NCI-H1092 treated with DMSO at 0.1 percent for 48 hours (cell line): ENCODE measurements around the gene SNX30.
A peak's percentile ranks its signal among the peaks of the same experiment; 100 is the strongest.

Experiments
- DNase-seq: peaks from one replicate; lab custom pipeline; 2025; lab: John Stamatoyannopoulos, UW

The SNX30 gene

DNA sequence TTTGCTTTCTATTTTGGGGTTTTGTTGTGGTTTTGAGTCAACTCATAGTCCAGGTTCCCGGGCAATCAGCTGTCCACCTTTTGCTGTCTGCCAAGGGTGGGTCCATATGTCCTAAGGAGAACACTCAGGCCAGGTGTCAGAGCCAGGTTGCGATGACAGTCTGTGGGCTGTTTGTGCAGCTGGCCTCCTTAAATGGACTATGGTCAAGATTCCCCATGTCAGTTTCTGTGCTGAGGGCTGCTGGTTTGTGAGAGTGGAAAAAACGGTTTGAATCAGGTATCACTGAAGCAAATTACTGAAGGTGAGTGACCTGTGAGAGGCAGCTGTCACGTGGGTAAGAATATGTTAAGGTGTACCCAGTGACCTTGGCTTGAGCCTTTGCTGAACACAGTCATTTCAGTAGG is 33.0 kb downstream of the SNX30 start:
- DNase-seq: peak; percentile 22

DNA sequence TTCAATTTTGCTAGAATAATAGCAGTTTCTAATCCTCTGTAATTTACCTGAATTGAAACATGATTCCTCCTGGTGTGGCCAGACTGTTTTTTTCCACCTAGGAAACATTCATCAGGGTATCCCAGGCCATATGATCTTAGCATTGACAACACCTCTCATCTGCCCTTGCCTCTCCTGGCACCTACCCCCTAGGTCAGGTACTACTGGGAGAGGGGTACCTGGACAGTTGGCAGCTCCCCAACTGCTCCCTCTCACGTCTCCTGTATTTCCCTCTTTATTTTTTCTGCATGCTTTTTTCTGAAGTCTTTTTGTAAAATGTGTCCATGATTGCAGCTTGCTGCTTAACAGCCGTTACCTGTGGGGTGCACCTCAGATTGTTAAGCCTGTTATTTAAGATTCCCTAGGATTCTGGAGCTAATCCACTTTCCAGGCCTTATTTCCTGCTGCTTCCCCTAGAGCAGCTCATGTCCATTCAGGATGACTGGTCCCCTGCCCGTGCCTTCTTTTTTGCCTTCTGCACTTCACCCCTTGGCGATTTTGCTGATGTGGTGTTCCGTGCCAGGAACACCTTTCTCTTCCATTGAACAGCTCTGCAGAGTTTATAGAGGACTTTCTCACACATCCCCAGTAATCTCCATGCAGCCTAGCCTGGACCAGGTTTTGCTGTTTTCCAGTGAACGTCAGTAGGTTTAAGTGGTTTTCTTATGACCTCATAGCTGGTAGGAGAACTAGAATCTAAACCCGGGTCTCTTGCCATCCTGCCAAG is 33.6 kb downstream of the SNX30 start:
- peak; percentile 26 for DNase-seq

DNA sequence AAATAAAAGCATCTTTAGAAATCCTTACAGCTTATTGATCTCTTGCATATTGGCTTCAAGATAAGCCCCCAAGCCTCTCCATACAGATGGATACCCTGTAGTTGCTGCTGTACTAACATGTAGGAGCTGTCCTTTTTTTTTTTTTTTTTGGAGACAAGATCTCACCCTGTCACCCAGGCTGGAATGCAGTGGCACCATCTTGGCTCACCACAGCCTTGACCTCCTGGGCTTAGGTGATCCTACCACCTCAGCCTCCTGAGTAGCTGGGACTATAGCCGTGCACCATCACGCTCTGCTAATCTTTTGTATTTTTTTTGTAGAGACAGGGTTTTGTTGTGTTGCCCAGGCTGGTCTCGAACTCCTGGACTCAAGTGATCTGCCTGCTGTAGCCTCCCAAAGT is 35.4 kb downstream of the SNX30 start:
- DNase-seq: no peak

DNA sequence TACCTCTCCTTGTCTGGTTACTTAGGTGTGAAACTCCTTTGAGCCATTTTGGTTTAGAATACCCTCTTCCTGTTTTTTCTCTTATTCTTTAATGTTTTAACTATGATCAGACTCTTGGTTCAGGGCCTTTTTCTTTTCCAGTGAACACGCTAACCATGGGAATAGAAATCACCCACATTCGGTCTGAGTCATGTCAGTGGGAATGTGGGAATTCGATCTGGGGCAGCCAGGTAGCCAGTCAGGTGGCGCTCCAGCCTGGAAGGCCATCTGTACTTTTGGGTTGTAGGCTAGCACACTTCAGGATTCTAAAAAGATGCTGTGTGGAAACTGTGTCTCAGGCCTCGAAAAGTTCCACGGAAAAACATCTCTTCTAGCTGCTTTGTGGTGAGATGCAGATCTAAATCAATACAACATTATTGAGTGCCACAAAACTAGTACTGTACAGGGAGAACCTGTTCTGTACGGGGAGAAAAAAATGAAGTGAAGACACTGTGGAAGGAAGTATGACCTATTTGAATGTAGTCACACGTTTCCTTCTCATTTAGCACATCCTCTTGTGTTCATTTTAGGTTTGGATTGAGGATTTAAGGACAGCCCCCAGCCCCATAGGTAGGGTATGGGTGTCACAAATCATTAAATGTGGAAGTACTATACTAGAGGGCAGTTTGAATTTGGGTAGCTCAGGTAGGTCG is 36.4 kb downstream of the SNX30 start:
- no peak for DNase-seq

DNA sequence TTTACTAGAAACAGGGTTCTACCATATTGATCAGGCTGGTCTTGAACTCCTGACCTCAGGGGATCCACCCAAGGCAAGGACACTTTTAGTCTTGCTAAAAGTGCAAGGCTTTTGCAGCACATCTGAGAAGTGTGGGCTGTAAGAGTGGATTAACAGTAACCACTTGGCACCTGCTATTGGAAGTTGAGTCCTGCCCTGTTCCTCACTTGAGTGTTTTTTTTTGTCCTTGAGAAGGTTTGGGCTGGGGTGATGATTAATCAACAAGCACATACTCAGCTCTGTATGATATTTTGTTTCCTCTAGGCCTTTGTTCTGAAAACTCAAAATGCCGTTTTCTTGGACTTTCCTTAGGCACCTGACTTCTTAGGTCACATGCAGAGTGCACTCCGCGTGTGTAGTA is 37.4 kb downstream of the SNX30 start:
- no peak for DNase-seq

DNA sequence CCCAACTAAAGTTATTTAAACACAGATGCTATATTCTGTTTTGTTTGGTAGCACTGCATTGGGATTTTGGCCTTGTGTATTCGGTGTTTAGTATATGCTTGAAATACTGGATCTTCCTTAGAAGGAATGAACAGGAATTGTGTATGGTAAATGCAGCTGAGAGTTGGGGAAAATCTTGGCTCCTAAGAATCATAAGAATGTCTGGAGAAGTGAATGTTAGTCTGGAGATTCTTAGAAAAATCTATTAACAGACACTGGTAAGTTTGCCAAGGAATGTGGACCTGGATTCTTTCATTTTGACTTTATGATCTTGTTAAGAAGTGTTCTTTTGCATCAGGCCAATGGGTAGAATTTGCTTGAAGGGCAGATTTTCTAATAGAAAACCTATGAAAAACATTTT is 38.9 kb downstream of the SNX30 start:
- no peak for DNase-seq

DNA sequence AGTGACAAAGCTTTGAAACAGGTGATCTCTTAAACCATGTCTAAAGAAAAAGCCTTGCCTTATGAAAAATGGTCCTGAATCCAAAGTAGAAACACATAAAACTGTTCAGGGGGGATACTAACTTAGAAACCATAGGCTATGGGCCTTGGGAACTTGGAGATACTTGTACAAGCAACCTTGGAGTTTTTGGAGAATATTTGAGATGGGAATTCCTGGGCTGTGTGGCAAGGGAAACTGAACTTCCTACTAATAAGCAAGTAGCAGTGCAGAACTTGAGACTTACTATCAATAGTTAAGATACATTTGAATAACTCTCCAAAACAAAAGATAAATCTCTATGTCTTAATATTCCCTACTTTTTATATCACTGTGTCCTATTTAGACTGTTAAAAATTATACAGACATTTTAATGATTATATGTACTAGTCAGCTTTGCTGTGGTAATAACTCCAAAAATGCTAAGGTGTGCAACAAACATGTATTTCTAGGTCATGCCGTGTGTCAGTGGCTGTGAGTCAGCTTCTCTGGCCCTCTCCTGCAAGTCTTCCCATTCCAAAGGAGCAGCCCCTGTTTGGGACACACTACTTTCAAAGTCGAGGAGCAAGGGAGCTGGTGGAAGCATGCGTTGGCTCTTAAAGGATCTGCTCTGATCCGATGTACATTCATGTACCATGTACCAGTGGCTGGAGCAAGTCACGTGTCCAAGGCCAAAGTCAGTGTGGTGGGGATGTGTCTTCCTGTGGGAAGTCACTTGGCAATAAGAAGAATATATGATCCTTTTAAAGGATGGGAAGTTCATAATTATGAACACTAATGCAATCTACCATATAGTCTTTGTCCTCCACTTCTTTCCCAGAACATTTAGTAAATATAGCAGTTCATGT is 39.6 kb downstream of the SNX30 start:
- no peak for DNase-seq

DNA sequence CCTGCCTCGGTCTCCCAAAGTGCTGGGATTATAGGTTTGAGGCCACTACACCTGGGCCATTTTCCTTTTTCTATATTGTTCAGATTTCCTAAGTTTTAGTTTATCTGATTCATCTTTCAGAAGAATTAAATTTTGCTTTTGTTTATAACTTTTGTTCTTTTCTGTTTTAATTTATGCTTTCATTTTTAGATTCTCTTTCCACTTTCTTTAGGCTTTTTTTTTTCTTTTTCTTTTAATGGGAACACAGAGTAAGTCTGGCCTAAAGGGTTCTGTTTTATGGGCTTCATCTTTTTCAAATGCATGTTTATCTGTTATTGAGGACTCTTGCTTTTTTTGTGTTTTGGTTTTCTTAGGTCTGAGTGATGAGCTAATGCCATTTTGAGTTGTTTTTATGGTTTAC is 42.1 kb downstream of the SNX30 start:
- DNase-seq: no peak

DNA sequence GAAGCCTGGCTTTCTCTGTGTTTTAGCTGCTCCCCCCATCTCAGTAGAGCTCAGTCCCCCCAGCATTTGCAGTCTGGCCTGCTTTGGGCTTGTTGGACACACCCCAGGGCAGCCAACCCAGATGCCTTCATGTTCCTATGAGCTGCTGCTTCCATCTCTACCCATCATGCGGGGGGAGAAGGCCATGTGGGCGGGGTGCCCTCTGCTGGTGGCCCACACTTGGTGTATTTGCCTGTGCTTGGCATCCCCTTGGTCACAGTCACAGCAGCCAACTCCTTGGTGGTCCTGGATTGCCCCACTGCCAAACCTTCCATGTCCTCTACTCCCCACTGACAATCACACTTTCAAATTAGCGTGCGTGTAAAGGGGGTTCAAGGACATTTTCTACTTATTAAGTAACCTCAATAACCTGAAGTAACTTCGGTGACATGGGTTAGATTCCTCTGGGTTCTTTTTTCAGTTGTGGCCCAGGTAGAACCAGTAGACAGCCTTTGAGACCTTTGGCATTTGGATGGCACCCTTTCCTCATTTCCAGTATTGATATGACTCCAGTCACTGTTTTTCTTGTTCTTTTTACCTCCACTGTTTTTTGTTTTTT is 42.8 kb downstream of the SNX30 start:
- DNase-seq: peak; percentile 37

DNA sequence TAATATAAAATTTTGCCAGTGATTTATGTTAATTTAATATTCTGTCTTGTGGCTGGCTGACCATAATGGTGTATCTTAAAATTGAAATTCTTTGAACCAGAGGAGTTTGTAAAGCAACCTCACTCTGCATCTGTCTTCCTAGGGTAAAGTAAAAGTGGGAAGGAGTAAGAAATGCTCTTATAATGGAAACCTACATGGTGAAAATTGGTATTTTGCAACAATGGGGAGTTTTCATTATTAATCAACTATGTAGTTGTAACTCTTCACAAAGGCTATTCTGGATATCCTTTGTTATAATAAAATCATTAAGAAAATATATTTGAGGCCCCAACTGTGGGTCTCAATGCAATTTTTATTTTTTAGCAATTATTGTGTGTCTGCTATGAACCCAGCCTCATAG is 44.2 kb downstream of the SNX30 start:
- DNase-seq: no peak

DNA sequence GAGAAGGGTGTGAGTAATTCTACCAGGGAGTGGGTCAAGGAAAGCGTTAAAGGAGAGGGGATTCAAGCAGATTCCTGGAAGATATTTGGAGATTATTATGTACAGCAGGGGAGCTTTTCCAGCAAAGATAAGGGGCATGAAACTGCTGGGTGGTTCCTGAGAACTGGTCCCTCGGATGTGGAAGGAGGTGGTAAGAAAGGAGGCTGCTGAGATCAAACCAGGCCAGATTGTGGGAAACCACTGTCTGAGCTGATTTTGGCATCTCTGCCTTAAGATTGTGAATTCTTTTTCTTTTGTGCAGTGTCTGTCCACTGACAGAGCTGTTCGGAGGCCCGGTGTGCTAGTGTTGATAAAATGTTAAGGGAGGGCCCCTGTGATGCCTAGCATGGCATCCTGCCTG is 45.4 kb downstream of the SNX30 start:
- DNase-seq: no peak

DNA sequence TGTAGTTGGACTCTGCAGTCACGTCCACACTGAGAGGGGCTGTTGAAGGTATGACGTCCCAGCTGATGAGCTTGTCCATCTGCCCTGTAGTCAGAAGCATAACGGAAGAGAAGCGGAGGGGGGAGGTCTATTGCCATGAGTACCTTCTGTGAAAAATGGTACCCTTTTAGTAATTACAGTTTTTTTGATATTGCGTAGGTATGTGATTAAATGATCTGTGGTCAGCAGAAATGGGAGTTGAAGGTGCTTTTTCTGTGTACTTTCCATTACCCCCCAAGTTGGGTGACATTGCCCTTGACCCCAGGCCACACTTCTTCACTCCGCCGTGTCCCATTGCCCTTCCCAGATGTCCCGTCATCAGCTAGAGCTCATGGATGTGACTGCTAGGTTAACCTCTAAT is 45.9 kb downstream of the SNX30 start:
- no peak for DNase-seq

DNA sequence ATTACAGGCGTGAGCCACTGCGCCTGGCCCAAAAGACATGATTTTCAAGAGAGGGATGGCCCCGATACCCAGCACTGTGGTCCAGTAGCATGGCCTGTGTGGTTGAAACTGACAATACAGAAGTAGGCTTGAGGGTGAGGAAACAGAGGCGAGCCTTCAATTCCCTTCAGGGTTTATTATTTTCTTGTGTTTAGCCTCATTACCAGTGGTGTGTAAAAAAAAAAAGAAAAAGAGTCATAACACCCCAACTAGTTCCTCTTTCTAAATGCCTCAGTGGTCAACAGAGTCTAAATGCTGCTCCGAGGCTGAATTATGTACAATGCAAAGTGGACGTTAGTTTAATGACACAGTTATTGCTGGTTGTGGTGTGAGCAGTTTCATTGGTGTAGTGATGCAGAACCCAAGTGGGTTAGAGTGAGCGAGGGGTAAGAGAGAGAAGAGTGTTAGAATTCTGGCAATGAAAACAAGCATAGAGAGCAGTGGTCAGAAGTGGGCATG is 58.8 kb downstream of the SNX30 start:
- no peak for DNase-seq

DNA sequence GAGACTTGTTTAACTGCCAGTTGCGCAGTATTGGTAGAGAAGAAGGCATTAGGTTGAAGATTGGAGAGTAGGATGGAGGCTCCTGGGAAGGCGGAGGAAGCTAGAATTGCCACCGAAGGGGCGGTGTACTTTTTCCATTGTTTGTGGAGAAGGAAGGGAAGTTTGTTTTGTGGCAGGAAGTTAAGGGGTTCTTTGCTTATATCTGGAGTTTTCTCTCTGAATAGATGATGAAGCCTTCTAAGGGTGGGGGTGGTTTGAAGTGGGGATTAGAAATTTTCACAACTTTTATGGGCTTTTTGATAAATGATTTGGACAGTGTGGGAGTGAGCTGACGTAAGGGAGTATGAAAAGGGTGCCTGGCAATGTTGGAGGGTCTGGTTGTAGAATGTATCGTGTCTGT is 59.3 kb downstream of the SNX30 start:
- no peak for DNase-seq

DNA sequence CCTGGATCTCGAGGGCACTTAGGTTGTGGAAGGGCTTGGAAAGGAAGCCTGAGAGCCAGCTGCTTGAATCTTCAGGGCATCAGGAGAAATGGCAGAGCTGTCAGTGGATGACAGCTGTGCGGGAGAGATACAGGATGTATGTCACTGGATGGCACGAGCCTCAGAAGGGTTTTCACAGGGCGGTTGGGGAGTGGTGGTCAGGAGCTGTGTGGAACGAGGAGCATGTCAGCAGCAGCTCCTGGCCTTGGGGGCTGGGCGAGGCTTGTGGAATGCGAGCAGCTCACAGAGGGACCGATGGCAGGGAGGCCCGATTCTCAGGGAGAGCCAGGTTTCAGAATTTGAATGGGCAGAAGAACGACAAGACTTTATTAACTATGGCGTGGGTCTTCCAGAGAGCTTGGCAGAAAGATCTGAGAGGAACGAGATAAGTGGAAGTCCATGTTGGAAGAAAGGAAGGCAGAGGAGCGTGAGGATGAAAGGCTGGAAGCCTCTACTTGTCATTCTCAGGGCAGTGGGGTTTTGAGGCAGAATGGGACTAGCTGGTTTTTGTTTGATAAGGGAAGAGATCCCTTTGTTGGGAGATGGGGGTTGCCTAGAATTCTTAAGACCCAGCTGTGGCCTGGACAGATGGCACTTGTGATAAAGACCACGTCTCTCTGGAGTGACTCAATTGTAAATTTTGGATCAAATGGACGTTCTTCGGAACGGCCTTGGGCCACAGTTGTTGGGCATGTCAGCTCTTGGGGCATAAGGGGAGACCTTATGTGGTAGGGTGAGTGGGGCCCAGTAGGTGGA is 60.3 kb downstream of the SNX30 start:
- DNase-seq: no peak

DNA sequence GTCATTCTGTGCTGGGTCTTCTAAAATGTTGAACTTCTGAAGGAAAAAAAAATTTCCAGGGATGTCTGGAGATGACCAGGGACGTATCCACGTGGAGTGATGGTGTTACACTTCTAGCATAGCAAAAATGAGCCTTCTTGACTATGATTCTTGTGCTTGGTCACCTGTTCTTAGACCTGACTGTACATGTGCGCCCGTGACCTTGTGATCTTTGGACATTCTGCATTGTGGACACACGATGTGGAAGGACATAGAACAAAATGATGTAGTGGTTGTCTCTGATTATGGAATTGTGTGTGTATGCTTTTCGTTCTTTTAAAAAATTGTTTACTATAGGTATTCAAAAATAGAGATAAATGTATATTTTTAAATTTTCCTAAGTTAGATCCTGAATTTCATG is 61.0 kb downstream of the SNX30 start:
- no peak for DNase-seq

DNA sequence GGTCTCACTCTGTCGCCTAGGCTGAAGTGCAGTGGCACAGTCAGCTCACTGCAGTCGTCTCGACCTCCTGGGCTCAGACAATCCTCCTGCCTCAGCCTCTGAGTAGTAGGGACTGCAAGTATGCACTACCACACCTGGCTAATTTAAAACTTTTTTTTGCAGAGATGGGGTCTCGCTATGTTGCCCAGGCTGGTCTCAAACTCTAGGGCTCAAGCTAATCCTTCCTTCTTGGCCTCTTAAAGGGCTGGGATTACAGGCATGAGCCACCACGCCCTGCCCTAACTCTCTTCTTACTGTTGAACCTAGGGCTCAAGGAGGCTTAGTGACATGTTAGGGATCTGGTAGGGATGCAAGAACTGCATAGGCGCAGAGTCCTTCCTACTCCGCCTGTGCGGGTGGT is 65.3 kb downstream of the SNX30 start:
- DNase-seq: no peak

DNA sequence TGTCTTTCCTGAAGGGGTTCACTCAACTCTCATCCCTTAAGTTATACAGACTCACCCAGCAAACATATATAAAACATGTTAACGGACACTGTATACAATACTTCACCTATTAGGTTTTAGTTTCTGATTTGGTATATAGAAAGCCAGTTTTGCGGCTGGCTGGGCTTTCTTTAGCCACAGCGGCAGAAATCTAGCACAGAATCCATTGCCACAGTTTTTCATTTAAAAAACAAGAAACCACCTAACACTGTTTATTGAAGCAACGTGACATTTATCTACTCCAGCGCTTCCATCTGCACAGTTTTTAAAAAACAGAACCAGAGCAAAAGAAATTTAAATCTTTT is 67.3 kb downstream of the SNX30 start:
- DNase-seq: no peak

DNA sequence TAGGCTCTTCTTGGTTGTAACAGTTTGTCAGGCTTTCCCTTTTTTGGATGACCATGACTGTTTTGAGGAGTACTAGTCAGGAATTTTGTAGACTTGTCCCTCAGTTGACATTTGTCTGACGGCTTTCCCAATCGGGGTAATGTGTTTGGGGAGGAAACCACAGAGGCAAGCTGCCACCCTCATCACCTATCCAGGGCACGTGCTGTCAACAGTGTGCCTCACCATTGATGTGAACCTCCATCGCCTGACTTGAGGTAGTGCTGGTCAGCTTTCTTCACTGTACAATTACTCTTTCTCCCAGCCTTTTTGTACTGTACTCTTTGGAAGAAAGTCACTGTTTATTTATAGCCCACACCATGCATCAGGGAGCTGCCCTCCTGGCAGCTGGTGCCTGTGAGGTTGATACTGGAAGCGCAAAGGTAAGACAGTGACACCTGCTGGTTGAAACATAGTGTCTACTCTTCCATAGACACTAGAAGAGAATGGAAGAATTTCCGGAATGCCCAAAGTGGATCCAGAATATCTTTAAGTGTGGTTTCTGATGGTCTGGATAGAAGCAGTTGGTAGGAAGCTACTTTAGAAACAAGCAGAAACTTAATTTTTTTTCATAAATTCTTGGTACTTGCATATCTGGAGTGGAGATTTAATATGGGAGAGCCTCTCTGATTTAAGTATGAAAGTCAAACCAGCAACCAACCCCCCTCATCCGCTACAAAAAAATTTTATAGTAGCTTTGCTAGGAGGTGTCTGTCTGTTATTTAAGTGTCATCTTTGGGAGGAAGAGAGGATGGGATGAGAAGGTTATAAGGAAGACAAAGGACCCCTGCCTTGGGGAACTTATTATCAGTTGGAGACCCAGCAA is 69.3 kb downstream of the SNX30 start:
- peak; percentile 35 for DNase-seq

DNA sequence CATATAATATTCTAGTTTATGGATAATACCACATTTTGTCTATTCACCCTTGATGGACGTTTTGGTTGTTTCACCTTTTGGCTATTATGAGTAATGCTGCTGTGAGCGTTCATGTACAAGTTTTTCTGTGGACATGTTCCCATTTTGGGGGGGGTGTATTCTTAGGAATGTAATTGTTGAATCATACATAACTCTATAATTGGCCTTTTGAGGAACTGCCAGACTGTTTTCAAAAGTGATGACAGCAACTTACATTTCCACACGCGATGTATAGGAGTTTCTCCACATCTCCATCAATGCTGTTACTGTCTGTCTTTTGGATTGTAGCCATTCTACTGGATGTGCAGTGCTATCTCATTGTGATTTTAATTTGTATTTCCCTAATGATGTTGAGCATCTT is 70.3 kb downstream of the SNX30 start:
- DNase-seq: no peak

DNA sequence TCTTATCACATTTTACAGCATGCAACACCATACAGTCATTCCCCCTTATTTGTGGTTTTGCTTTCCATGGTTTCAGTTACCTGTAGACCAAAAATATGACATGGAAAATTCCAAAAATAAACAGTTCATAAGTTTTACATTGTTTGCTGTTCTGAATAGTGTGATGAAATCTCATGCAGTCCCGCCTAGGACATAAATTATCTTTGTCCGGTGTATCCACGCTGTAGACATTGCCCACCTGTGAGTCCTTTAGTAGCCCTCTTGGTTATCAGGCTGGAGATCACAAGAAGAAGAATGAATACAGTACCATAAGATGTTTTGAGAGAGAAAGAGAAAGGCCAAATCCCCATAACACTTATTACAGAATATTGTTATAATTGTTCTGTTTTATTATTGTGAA is 72.1 kb downstream of the SNX30 start:
- no peak for DNase-seq
